Mesenchymal stem cell (in vitro differentiated cells and primary cell): Measurements from ENCODE around the gene TMC7.

Experiments
- DNase-seq: peaks from one replicate; pipeline ENCODE4 v3.0.0-alpha.2; 2013
- H2AFZ ChIP-seq: one replicate; pipeline ENCODE4 v1.6.1; 2013; ENCODE audit warnings: low read depth, mild to moderate bottlenecking, control low read depth, inconsistent platforms, low read length, moderate library complexity
- H2AK5ac ChIP-seq: 2 replicates; pipeline ENCODE4 v1.6.1; 2013; ENCODE audit warnings: low read length, moderate library complexity, mild to moderate bottlenecking, inconsistent platforms; ENCODE audit not compliant: severe bottlenecking
- H2BK120ac ChIP-seq: one replicate; pipeline ENCODE4 v1.6.1; 2013; ENCODE audit warnings: low read depth, mild to moderate bottlenecking, inconsistent platforms, low read length, moderate library complexity
- H2BK12ac ChIP-seq, 2 experiments: one replicate each; pipeline ENCODE4 v1.6.1; 2013; ENCODE audit warnings: inconsistent platforms in 2 of 2, low read length in 2 of 2, mild to moderate bottlenecking in 2 of 2, moderate library complexity in 2 of 2, control low read depth in 1 of 2
- H2BK15ac ChIP-seq: one replicate; pipeline ENCODE4 v1.6.1; 2013; ENCODE audit warnings: mild to moderate bottlenecking, low read depth, inconsistent platforms; ENCODE audit not compliant: poor library complexity, severe bottlenecking
- H2BK5ac ChIP-seq: 2 replicates; pipeline ENCODE4 v1.6.1; 2013; ENCODE audit warnings: low read depth, mild to moderate bottlenecking, low read length, control low read depth, inconsistent platforms; ENCODE audit not compliant: poor library complexity, severe bottlenecking
- H3K14ac ChIP-seq, 2 experiments: one replicate each; pipeline ENCODE4 v1.6.1; 2013; ENCODE audit warnings: inconsistent platforms in 2 of 2, low read length in 2 of 2, control low read depth in 1 of 2, mild to moderate bottlenecking in 1 of 2, moderate library complexity in 1 of 2
- H3K18ac ChIP-seq, 2 experiments: one replicate each; pipeline ENCODE4 v1.6.1; 2013; ENCODE audit warnings: inconsistent platforms in 2 of 2, low read length in 2 of 2, control low read depth in 1 of 2, low read depth in 1 of 2, mild to moderate bottlenecking in 1 of 2
- H3K23ac ChIP-seq, 2 experiments: one replicate each; pipeline ENCODE4 v1.6.1; 2013; ENCODE audit warnings: inconsistent platforms in 2 of 2, low read length in 2 of 2, mild to moderate bottlenecking in 2 of 2, moderate library complexity in 2 of 2, control low read depth in 1 of 2
- H3K27ac ChIP-seq: 2 replicates; pipeline ENCODE4 v1.5.1; 2013; ENCODE audit warnings: mild to moderate bottlenecking, moderate library complexity, low read length, control low read depth, inconsistent platforms; ENCODE audit not compliant: poor library complexity, severe bottlenecking
- H3K27me3 ChIP-seq, 2 experiments: 2 replicates each; pipeline versions ENCODE4 v1.6.1 to v1.7.0; 2013; ENCODE audit warnings: low read length in 2 of 2, mild to moderate bottlenecking in 2 of 2, moderate library complexity in 2 of 2, control low read depth in 1 of 2, inconsistent platforms in 1 of 2; ENCODE audit not compliant: control insufficient read depth in 1 of 2, insufficient read depth in 1 of 2
- H3K36me3 ChIP-seq, 2 experiments: 2 replicates each; pipeline versions ENCODE4 v1.6.1 to v1.7.0; 2013; ENCODE audit warnings: low read length in 2 of 2, control low read depth in 1 of 2, inconsistent platforms in 1 of 2, low read depth in 1 of 2, mild to moderate bottlenecking in 1 of 2; ENCODE audit not compliant: insufficient read depth in 2 of 2, control insufficient read depth in 1 of 2
- H3K4ac ChIP-seq, 2 experiments: one replicate each; pipeline ENCODE4 v1.6.1; 2013; ENCODE audit warnings: inconsistent platforms in 2 of 2, low read length in 2 of 2, mild to moderate bottlenecking in 2 of 2, moderate library complexity in 2 of 2, control low read depth in 1 of 2, low read depth in 1 of 2
- H3K4me1 ChIP-seq: 2 replicates; pipeline ENCODE4 v1.6.1; 2013; ENCODE audit warnings: low read depth, low read length, control low read depth; ENCODE audit not compliant: control insufficient read depth, insufficient read depth
- H3K4me2 ChIP-seq: 2 replicates; pipeline ENCODE4 v1.6.1; 2013; ENCODE audit warnings: low read length, mild to moderate bottlenecking, inconsistent platforms; ENCODE audit not compliant: poor library complexity, severe bottlenecking
- H3K4me3 ChIP-seq, 2 experiments: 2 replicates each; pipeline versions ENCODE4 v1.5.1 to v1.7.0; 2013; ENCODE audit warnings: low read length in 2 of 2, mild to moderate bottlenecking in 2 of 2, control low read depth in 1 of 2, low read depth in 1 of 2; ENCODE audit not compliant: insufficient read depth in 1 of 2
- H3K79me1 ChIP-seq: replicated peaks from 2 replicates; pipeline ENCODE4 v1.6.1; 2013; ENCODE audit warnings: mild to moderate bottlenecking, control low read depth, low read length, inconsistent platforms; ENCODE audit not compliant: poor library complexity, severe bottlenecking
- H3K9ac ChIP-seq: 2 replicates; pipeline ENCODE4 v1.7.0; 2013; ENCODE audit warnings: mild to moderate bottlenecking, low read length, moderate library complexity
- H3K9me3 ChIP-seq: 2 replicates; pipeline ENCODE4 v1.7.0; 2013; ENCODE audit warnings: mild to moderate bottlenecking, low read length; ENCODE audit not compliant: control insufficient read depth
- H4K8ac ChIP-seq: one replicate; pipeline ENCODE4 v1.6.1; 2013; ENCODE audit warnings: inconsistent platforms, mild to moderate bottlenecking, low read length, moderate library complexity
- H4K91ac ChIP-seq: one replicate; pipeline ENCODE4 v1.6.1; 2013; ENCODE audit warnings: mild to moderate bottlenecking, low read length, inconsistent platforms
- WGBS: methylation state at CpG from one replicate; pipeline ENCODE4 v1.1.7; 2013; ENCODE audit warnings: mixed read lengths; 5-methylcytosine and 5-hydroxymethylcytosine counted together

The TMC7 gene

GRCh38 chr16:19033761-19034160 is 50.0 kb downstream of the TMC7 start:
- Histone ChIP-seq H3K4me3 (no peak overlapping the region), H2BK120ac (no peak overlapping the region), H2BK15ac (no peak overlapping the region), H3K79me1 (no peaks in the 10 kb centered on the region), H3K27me3 (no peaks in the 10 kb centered on the region), H3K9ac (no peak overlapping the region), H2BK5ac (no peak overlapping the region), H3K14ac (no peak overlapping the region), H4K91ac (no peak overlapping the region), H3K36me3 (peaks cover 0 to 4% of the 10 kb centered on the region in 2 experiments), H3K23ac (no peak overlapping the region), H3K18ac (no peak overlapping the region), H3K4me2 (no peak overlapping the region), H4K8ac (no peak overlapping the region), H2AFZ (no peak overlapping the region), H2AK5ac (no peak overlapping the region), H3K4ac (no peak overlapping the region), H3K4me1 (no peaks in the 10 kb centered on the region), H3K27ac (no peak overlapping the region), H2BK12ac (no peak overlapping the region), H3K9me3 (peaks cover 3% of the 10 kb centered on the region)
- 80% methylated on average over 1 of the region's 1 CpG for WGBS
- DNase-seq, result no peak

GRCh38 chr16:19040400-19040799 is 56.7 kb downstream of the TMC7 start:
- no peak overlapping the region for H2BK12ac ChIP-seq
- H3K9me3 ChIP-seq, result peaks cover 7% of the 10 kb centered on the region
- H3K18ac ChIP-seq, result no peak overlapping the region
- DNase-seq, result no peak
- H3K4ac ChIP-seq, result no peak overlapping the region
- no peaks in the 10 kb centered on the region for H3K79me1 ChIP-seq
- H2AK5ac ChIP-seq, result no peak overlapping the region
- H3K4me3 ChIP-seq, result no peak overlapping the region
- no peak overlapping the region for H3K23ac ChIP-seq
- H4K91ac ChIP-seq, result no peak overlapping the region
- H2BK15ac ChIP-seq, result no peak overlapping the region
- H3K4me2 ChIP-seq, result no peak overlapping the region
- H3K9ac ChIP-seq, result no peak overlapping the region
- H2BK120ac ChIP-seq, result no peak overlapping the region
- no peak overlapping the region for H3K27ac ChIP-seq
- H3K27me3 ChIP-seq, result no peaks in the 10 kb centered on the region
- H2AFZ ChIP-seq, result no peak overlapping the region
- no peak overlapping the region for H4K8ac ChIP-seq
- H2BK5ac ChIP-seq, result no peak overlapping the region
- WGBS, result 88% methylated on average over 1 of the region's 2 CpGs
- H3K36me3 ChIP-seq, result peaks cover 0 to 6% of the 10 kb centered on the region in 2 experiments
- no peaks in the 10 kb centered on the region for H3K4me1 ChIP-seq
- H3K14ac ChIP-seq, result no peak overlapping the region

- H3K27me3 ChIP-seq, result no peaks in the 10 kb centered on the region
- no peaks in the 10 kb centered on the region for H3K4me1 ChIP-seq
- H2BK5ac ChIP-seq, result no peak overlapping the region
- 90% methylated on average over 11 of the region's 11 CpGs for WGBS
- H3K4me3 ChIP-seq, result no peak overlapping the region
- H2BK120ac ChIP-seq, result no peak overlapping the region
- no peak overlapping the region for H4K91ac ChIP-seq
- no peak overlapping the region for H3K14ac ChIP-seq
- peaks cover 0 to 6% of the 10 kb centered on the region in 2 experiments for H3K36me3 ChIP-seq
- H2BK12ac ChIP-seq, result no peak overlapping the region
- no peaks in the 10 kb centered on the region for H3K79me1 ChIP-seq
- H2AK5ac ChIP-seq, result no peak overlapping the region
- H3K18ac ChIP-seq, result no peak overlapping the region
- H3K9me3 ChIP-seq, result peaks cover 4% of the 10 kb centered on the region
- no peak overlapping the region for H3K4ac ChIP-seq
- H2AFZ ChIP-seq, result no peak overlapping the region
- no peak for DNase-seq
- H3K27ac ChIP-seq, result no peak overlapping the region
- no peak overlapping the region for H4K8ac ChIP-seq
- H3K4me2 ChIP-seq, result no peak overlapping the region
- H3K9ac ChIP-seq, result no peak overlapping the region
- H2BK15ac ChIP-seq, result no peak overlapping the region
- no peak overlapping the region for H3K23ac ChIP-seq
Measured at GRCh38 chr16:19044769-19045168, 61.0 kb downstream of the TMC7 start.

DNA sequence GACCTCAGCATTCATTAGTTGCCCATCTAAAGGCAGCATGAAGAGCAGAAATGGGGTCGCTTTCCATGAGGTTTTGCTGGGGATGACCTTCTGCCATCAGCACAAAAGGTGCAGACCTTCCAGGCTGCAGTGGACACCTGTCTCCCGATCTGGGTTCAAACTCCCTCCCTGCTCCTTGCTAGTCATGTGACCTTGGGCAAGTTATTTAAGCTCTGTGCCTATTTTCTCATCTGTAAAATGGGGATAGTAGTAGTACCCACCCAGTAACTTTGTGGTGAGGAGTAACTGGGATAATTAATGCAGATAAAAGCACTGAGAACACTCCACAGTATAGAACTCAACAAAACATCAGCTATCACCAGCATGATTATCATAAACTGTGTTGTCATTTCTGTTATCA is 62.3 kb downstream of the TMC7 start:
- WGBS, result 95% methylated on average over 1 of the region's 2 CpGs

More for the DNA sequence above, 62.3 kb downstream of the TMC7 start:
- Histone ChIP-seq H3K14ac (no peak overlapping the region), H3K79me1 (no peaks in the 10 kb centered on the region), H2BK12ac (no peak overlapping the region), H2AFZ (no peak overlapping the region), H3K27ac (no peak overlapping the region), H3K18ac (no peak overlapping the region), H4K8ac (no peak overlapping the region), H2BK120ac (no peak overlapping the region), H3K23ac (no peak overlapping the region), H3K27me3 (no peaks in the 10 kb centered on the region), H3K4me2 (no peak overlapping the region), H2AK5ac (no peak overlapping the region), H2BK15ac (no peak overlapping the region), H3K4me3 (no peak overlapping the region), H3K9ac (no peak overlapping the region), H3K4ac (no peak overlapping the region), H2BK5ac (no peak overlapping the region), H3K9me3 (no peaks in the 10 kb centered on the region), H4K91ac (no peak overlapping the region), H3K36me3 (no peaks in the 10 kb centered on the region), H3K4me1 (no peaks in the 10 kb centered on the region)
- no peak for DNase-seq
